ENCODE measurements around the gene MDC1. TPM values are rescaled to one million over a fixed set of nuclear protein-coding genes. Genes with fewer than 3 reads are reported as not detected.

Gene MDC1
- polyA plus RNA-seq, 1 donor from 2014 or later, result 8.1 TPM

DNA sequence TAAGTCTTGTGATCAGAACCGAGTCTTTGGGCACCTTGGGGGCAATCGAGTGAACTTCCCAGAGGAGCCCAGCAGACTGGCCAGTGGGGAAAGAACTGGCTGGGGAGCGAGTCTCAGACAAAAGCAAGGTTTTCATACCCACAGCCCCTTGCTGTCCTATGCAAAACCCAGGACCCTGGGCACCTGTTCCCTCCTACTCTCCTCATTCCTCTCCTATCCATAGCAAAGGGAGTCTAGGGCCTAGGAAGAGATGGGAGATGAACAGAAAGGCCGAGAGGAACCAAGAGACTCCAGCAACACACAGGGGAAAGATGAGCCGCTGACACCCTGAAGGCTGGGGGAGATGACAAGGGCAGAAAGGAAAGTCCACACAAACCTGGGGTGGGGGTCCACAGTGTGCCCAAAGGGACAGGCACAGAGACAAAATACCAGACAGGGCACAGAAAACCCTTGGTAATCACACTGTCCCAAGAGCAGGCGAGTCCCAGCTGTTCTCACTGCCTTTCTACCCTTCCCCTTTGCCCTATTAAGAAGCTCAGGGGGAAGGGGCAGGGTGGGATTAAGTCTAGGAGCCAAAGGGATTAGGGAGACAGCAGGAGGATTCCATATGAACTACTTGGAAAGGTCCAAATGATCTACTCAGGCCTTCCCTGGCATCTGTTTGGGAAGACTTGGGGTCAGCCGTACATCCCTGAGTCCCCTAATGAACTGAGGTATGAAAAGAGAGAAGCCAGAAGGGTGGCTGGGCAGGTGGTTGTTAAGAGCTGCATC, 37.1 kb downstream of the MDC1 start:
- Histone ChIP-seq H3K9me3 (ENCODE audit: low read length) (no peaks in the 10 kb centered on the region), H2AFZ (ENCODE audit: low read depth, low read length) (no peak overlapping the region), H3K9me2 (ENCODE audit: insufficient read depth, low read length) (no peaks in the 10 kb centered on the region), H3K4me3 (ENCODE audit: low read length) (peak overlapping the region; percentile 99), H3K4me2 (ENCODE audit: low read length) (peak overlapping the region; percentile 30), H3F3A (ENCODE audit: insufficient read depth, low read length, poor library complexity, severe bottlenecking) (no peaks in the 10 kb centered on the region), H4K20me1 (ENCODE audit: insufficient read depth) (peaks cover 42% of the 10 kb centered on the region), H3K79me2 (replicated peaks; ENCODE audit: insufficient read depth, low read length) (peaks cover 45% of the 10 kb centered on the region), H3K9ac (ENCODE audit: low read length) (peak overlapping the region; percentile 4), H3K27me3 (ENCODE audit: insufficient read depth, low read depth, low read length) (no peaks in the 10 kb centered on the region), H3K27ac (ENCODE audit: low read length) (no peak overlapping the region), H3K36me3 (ENCODE audit: insufficient read depth, low read length) (no peaks in the 10 kb centered on the region)
- TF ChIP-seq, protein P1, sequence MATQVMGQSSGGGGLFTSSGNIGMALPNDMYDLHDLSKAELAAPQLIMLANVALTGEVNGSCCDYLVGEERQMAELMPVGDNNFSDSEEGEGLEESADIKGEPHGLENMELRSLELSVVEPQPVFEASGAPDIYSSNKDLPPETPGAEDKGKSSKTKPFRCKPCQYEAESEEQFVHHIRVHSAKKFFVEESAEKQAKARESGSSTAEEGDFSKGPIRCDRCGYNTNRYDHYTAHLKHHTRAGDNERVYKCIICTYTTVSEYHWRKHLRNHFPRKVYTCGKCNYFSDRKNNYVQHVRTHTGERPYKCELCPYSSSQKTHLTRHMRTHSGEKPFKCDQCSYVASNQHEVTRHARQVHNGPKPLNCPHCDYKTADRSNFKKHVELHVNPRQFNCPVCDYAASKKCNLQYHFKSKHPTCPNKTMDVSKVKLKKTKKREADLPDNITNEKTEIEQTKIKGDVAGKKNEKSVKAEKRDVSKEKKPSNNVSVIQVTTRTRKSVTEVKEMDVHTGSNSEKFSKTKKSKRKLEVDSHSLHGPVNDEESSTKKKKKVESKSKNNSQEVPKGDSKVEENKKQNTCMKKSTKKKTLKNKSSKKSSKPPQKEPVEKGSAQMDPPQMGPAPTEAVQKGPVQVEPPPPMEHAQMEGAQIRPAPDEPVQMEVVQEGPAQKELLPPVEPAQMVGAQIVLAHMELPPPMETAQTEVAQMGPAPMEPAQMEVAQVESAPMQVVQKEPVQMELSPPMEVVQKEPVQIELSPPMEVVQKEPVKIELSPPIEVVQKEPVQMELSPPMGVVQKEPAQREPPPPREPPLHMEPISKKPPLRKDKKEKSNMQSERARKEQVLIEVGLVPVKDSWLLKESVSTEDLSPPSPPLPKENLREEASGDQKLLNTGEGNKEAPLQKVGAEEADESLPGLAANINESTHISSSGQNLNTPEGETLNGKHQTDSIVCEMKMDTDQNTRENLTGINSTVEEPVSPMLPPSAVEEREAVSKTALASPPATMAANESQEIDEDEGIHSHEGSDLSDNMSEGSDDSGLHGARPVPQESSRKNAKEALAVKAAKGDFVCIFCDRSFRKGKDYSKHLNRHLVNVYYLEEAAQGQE (IDR thresholded peaks at IDR 0.05; ENCODE audit: borderline replicate concordance), result no peak
- TF ChIP-seq EZH2 (IDR thresholded peaks at IDR 0.05; ENCODE audit: borderline replicate concordance, insufficient read depth, low read length, poor library complexity, severe bottlenecking) (no peak), SMC3 (conservative IDR thresholded peaks at IDR 0.05; ENCODE audit: poor library complexity) (no peak), POLR2AphosphoS5 (IDR thresholded peaks at IDR 0.05) (no peak), MXI1 (conservative IDR thresholded peaks at IDR 0.05; ENCODE audit: poor library complexity, severe bottlenecking) (no peak), RAD21 (conservative IDR thresholded peaks at IDR 0.05) (no peak), EP300 (conservative IDR thresholded peaks at IDR 0.05; ENCODE audit: poor library complexity, severe bottlenecking) (no peak), TAF1 (IDR thresholded peaks at IDR 0.05; ENCODE audit: low read depth) (no peak)
- TF ChIP-seq, protein P2, sequence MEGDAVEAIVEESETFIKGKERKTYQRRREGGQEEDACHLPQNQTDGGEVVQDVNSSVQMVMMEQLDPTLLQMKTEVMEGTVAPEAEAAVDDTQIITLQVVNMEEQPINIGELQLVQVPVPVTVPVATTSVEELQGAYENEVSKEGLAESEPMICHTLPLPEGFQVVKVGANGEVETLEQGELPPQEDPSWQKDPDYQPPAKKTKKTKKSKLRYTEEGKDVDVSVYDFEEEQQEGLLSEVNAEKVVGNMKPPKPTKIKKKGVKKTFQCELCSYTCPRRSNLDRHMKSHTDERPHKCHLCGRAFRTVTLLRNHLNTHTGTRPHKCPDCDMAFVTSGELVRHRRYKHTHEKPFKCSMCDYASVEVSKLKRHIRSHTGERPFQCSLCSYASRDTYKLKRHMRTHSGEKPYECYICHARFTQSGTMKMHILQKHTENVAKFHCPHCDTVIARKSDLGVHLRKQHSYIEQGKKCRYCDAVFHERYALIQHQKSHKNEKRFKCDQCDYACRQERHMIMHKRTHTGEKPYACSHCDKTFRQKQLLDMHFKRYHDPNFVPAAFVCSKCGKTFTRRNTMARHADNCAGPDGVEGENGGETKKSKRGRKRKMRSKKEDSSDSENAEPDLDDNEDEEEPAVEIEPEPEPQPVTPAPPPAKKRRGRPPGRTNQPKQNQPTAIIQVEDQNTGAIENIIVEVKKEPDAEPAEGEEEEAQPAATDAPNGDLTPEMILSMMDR (IDR thresholded peaks at IDR 0.05; ENCODE audit: poor library complexity, severe bottlenecking), result no peak

DNA sequence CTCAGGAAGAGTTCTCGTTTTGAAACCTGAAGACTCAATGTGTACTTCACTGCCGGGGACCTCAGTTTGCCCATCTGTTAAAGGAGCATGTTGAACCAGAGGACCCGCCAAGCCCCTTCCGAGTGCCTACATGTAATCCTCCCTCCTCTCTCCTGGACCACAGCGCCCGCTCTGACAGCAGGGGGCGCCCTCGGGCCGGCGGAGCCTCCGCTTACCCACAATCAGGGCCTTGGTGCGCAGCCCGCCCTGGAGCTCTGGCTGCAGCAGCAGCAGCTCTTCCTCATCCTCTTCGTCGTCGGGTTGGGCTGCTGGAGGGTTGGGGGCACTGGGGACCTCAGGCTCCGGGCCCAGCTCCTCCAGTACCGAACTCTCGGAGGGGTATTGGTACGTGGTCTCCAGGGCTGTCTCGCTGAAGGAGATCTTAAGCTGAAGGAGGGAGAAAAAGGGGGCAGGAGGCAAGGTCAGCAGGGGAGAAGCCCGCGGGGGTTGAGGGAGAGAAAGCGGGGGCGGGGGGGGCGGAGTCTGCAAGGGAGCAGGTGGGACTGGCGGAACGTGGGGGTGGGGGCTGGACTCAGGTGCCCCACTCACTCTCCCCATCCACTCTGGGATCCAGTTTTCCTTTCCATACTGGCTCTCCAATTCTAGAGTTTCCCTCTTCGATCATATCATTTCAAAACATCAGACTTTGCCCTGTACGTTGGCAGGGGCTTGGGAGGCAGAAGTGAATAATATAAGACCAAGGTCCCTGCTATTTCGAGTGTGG, 37.9 kb downstream of the MDC1 start:
- H3K4me2 ChIP-seq (ENCODE audit: low read length), result no peak overlapping the region
- no peak overlapping the region for H3K27ac ChIP-seq (ENCODE audit: low read length)
- no peaks in the 10 kb centered on the region for H3K27me3 ChIP-seq (ENCODE audit: insufficient read depth, low read depth, low read length)
- H3K4me3 ChIP-seq (ENCODE audit: low read length), result peak overlapping the region; percentile 99
- H3K79me2 ChIP-seq (replicated peaks; ENCODE audit: insufficient read depth, low read length), result peaks cover 37% of the 10 kb centered on the region
- H3K9ac ChIP-seq (ENCODE audit: low read length), result peak overlapping the region; percentile 4
- no peaks in the 10 kb centered on the region for H3F3A ChIP-seq (ENCODE audit: insufficient read depth, low read length, poor library complexity, severe bottlenecking)
- no peak overlapping the region for H2AFZ ChIP-seq (ENCODE audit: low read depth, low read length)
- no peaks in the 10 kb centered on the region for H3K9me2 ChIP-seq (ENCODE audit: insufficient read depth, low read length)
- no peaks in the 10 kb centered on the region for H3K36me3 ChIP-seq (ENCODE audit: insufficient read depth, low read length)
- H4K20me1 ChIP-seq (ENCODE audit: insufficient read depth), result peaks cover 38% of the 10 kb centered on the region
- no peaks in the 10 kb centered on the region for H3K9me3 ChIP-seq (ENCODE audit: low read length)
- TF ChIP-seq, protein P1 (IDR thresholded peaks at IDR 0.05; ENCODE audit: borderline replicate concordance), result no peak
- TF ChIP-seq, protein P2 (IDR thresholded peaks at IDR 0.05; ENCODE audit: poor library complexity, severe bottlenecking), result peak; percentile 81
- TF ChIP-seq TAF1 (IDR thresholded peaks at IDR 0.05; ENCODE audit: low read depth) (no peak), MXI1 (conservative IDR thresholded peaks at IDR 0.05; ENCODE audit: poor library complexity, severe bottlenecking) (no peak), EZH2 (IDR thresholded peaks at IDR 0.05; ENCODE audit: borderline replicate concordance, insufficient read depth, low read length, poor library complexity, severe bottlenecking) (no peak), RAD21 (conservative IDR thresholded peaks at IDR 0.05) (peak; percentile 74), SMC3 (conservative IDR thresholded peaks at IDR 0.05; ENCODE audit: poor library complexity) (peak; percentile 80)

Measured in neural cell (in vitro differentiated cells).